UCSD-AML1 (cell line): Measurements from ENCODE around the gene IDH3G.

ENCODE experiments used
- DNase-seq: peaks from one replicate; lab custom pipeline; 2025; ENCODE audit not compliant: unreplicated experiment; lab: John Stamatoyannopoulos, UW

IDH3G gene

DNA sequence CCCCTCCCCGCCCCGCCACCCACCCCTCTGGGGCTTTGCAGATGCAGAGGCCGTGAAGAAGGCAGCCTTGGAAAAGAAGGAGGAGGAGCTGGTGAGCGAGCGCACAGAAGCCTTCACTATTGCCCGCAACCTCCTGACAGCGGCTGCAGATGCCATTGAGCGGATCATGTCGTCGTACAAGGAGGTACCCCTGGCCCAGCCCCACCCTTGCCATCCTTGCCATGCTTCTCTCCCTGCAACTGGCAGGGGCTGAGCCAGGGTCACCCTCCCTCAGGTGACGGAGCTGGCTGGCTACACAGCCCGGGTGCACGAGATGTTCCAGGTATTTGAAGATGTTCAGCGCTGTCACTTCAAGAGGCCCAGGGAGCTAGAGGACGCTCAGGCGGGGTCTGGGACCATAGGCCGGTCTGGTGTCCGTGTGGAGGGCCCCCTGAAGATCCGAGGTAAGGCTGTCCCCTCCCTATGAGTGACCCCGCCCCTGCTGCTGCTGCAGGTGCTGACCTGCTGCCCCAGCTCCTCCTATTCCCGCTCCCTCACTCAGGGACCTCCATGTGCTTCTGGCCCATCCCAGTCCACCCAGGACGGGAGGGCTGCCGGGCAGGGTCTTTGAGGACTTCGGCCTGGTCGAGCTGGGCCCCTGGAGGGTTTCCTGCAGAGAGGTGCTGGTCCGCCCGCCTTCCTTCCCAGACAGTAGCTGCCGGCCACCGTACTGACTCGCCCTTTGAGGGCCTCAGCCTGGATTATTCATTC, 57.9 kb downstream of the IDH3G start:
- no peak for DNase-seq
